SJSA1 (cell line): Measurements from ENCODE around the gene APPBP2. TPM values are rescaled to one million over a fixed set of nuclear protein-coding genes. Genes with fewer than 3 reads are reported as not detected.
"Not testable (repeated sequence)": the region's sequence is repeated elsewhere in the genome, so short reads cannot be mapped to it uniquely, and the experiment has no call there.

Source experiments
- DNase-seq, 2 experiments: peaks; one replicate each; pipeline ENCODE4 v3.0.0-alpha.2; 2015 to 2020; ENCODE audit warnings: low spot score in 2 of 2, low read depth in 1 of 2
- H3K27ac ChIP-seq: fragments of 250-450 bp; sonication (Bioruptor Pico); 2 replicates; pipeline ENCODE4 v1.5.1; 2020; ENCODE audit warnings: mild to moderate bottlenecking, moderate library complexity
- H3K27me3 ChIP-seq: fragments of 250-450 bp; sonication (Bioruptor Pico); replicated peaks from 2 replicates; pipeline ENCODE4 v1.5.1; 2020; ENCODE audit warnings: mild to moderate bottlenecking, moderate library complexity
- H3K36me3 ChIP-seq: fragments of 250-450 bp; sonication (Bioruptor Pico); 2 replicates; pipeline ENCODE4 v1.5.1; 2020; ENCODE audit warnings: mild to moderate bottlenecking
- H3K4me1 ChIP-seq: fragments of 250-450 bp; sonication (Bioruptor Pico); replicated peaks from 2 replicates; pipeline ENCODE4 v1.6.1; 2021; ENCODE audit warnings: mild to moderate bottlenecking
- H3K4me3 ChIP-seq: fragments of 250-450 bp; sonication (Bioruptor Pico); 2 replicates; pipeline ENCODE4 v1.5.1; 2020; ENCODE audit warnings: mild to moderate bottlenecking
- H3K9me3 ChIP-seq: fragments of 250-450 bp; sonication (Bioruptor Pico); replicated peaks from 2 replicates; pipeline ENCODE4 v1.5.1; 2020; ENCODE audit warnings: mild to moderate bottlenecking
- total RNA-seq: library from RNA; depleted of rRNA; stranded (reverse); fragments of >200 nt; shearing (Covaris generic); gene quantifications from 2 replicates; pipeline ENCODE4 v1.2.3, GENCODE V29; 2014; rRNA removed

APPBP2 gene
- 36.2 and 49.4 TPM in 2 replicates for total RNA-seq

- Histone ChIP-seq H3K4me3 (peak within 1 kb of the TSS; percentile 93), H3K27ac (peak within 1 kb of the TSS; percentile 90), H3K27me3 (no peaks in the 10 kb centered on the region), H3K9me3 (no peaks in the 10 kb centered on the region), H3K4me1 (peaks cover 13% of the 10 kb centered on the region), H3K36me3 (peaks cover 38% of the 10 kb centered on the region)
- peak; percentile 91 to 97 for DNase-seq
Observed at GRCh38 chr17:60525685-60526514, at the start of gene APPBP2. Gene APPBP2 (minus strand): TSS chr17:60526242. CDS start chr17:60525931, 311 bp downstream.

GRCh38 chr17:60573236-60574051 is 47.4 kb upstream of the APPBP2 start:
- no peak overlapping the region for H3K4me3 ChIP-seq
- H3K36me3 ChIP-seq, result no peaks in the 10 kb centered on the region
- H3K27ac ChIP-seq, result peak overlapping the region; percentile 56
- DNase-seq, result peak in 1 of 2 experiments; percentile 53
- H3K9me3 ChIP-seq, result no peaks in the 10 kb centered on the region
- H3K4me1 ChIP-seq, result peaks cover 19% of the 10 kb centered on the region
- no peaks in the 10 kb centered on the region for H3K27me3 ChIP-seq

GRCh38 chr17:60565233-60565632 is 39.2 kb upstream of the APPBP2 start:
- no peak overlapping the region for H3K4me3 ChIP-seq
- H3K27me3 ChIP-seq, result no peaks in the 10 kb centered on the region
- no peaks in the 10 kb centered on the region for H3K9me3 ChIP-seq
- no peak for DNase-seq
- no peaks in the 10 kb centered on the region for H3K4me1 ChIP-seq
- no peak overlapping the region for H3K27ac ChIP-seq
- H3K36me3 ChIP-seq, result no peaks in the 10 kb centered on the region

- Histone ChIP-seq H3K36me3 (no peaks in the 10 kb centered on the region), H3K9me3 (no peaks in the 10 kb centered on the region), H3K27me3 (no peaks in the 10 kb centered on the region), H3K27ac (no peak overlapping the region), H3K4me1 (no peaks in the 10 kb centered on the region), H3K4me3 (no peak overlapping the region)
- no peak for DNase-seq
Observed at GRCh38 chr17:60563743-60564142, 37.7 kb upstream of the APPBP2 start.

GRCh38 chr17:60562421-60562820 is 36.4 kb upstream of the APPBP2 start:
- no peaks in the 10 kb centered on the region for H3K36me3 ChIP-seq
- H3K4me3 ChIP-seq, result no peak overlapping the region
- no peak overlapping the region for H3K27ac ChIP-seq
- DNase-seq, result no peak
- H3K4me1 ChIP-seq, result no peaks in the 10 kb centered on the region
- peaks cover 4% of the 10 kb centered on the region; the same call in 1 of the 2 replicates for H3K9me3 ChIP-seq
- H3K27me3 ChIP-seq, result no peaks in the 10 kb centered on the region

GRCh38 chr17:60560860-60561257 is 34.8 kb upstream of the APPBP2 start:
- Histone ChIP-seq H3K4me1 (no peaks in the 10 kb centered on the region), H3K9me3 (peaks cover 4% of the 10 kb centered on the region; the same call in 1 of the 2 replicates), H3K36me3 (no peaks in the 10 kb centered on the region), H3K27ac (no peak overlapping the region), H3K4me3 (no peak overlapping the region), H3K27me3 (no peaks in the 10 kb centered on the region)
- DNase-seq, result no peak

GRCh38 chr17:60559995-60560859 is 34.2 kb upstream of the APPBP2 start:
- Histone ChIP-seq H3K36me3 (no peaks in the 10 kb centered on the region), H3K4me1 (no peaks in the 10 kb centered on the region), H3K27ac (no peak overlapping the region), H3K27me3 (no peaks in the 10 kb centered on the region), H3K4me3 (no peak overlapping the region), H3K9me3 (peaks cover 4% of the 10 kb centered on the region; the same call in 1 of the 2 replicates)
- DNase-seq, result no peak

GRCh38 chr17:60559659-60559994 is 33.6 kb upstream of the APPBP2 start:
- Histone ChIP-seq H3K4me1 (no peaks in the 10 kb centered on the region), H3K27ac (no peak overlapping the region), H3K4me3 (no peak overlapping the region), H3K9me3 (peaks cover 4% of the 10 kb centered on the region; the same call in 1 of the 2 replicates), H3K36me3 (no peaks in the 10 kb centered on the region), H3K27me3 (no peaks in the 10 kb centered on the region)
- no peak for DNase-seq

- peaks cover 4% of the 10 kb centered on the region for H3K4me1 ChIP-seq
- H3K9me3 ChIP-seq, result peaks cover 10% of the 10 kb centered on the region
- H3K4me3 ChIP-seq, result no peak overlapping the region
Observed at GRCh38 chr17:60557805-60558204, 31.8 kb upstream of the APPBP2 start.

GRCh38 chr17:60555786-60556185 is 29.7 kb upstream of the APPBP2 start:
- no peak for DNase-seq
- no peaks in the 10 kb centered on the region; the same call in 1 of the 2 replicates for H3K36me3 ChIP-seq
- H3K27ac ChIP-seq, result no peak overlapping the region
- H3K27me3 ChIP-seq, result no peaks in the 10 kb centered on the region
- H3K4me3 ChIP-seq, result no peak overlapping the region
- peaks cover 10% of the 10 kb centered on the region for H3K9me3 ChIP-seq
- H3K4me1 ChIP-seq, result peaks cover 4% of the 10 kb centered on the region

More at GRCh38 chr17:60557805-60558204, 31.8 kb upstream of the APPBP2 start:
- no peak for DNase-seq
- no peaks in the 10 kb centered on the region for H3K27me3 ChIP-seq
- H3K36me3 ChIP-seq, result no peaks in the 10 kb centered on the region; the same call in 1 of the 2 replicates
- H3K27ac ChIP-seq, result no peak overlapping the region

GRCh38 chr17:60554377-60554788 is 28.3 kb upstream of the APPBP2 start:
- H3K4me1 ChIP-seq, result peaks cover 6% of the 10 kb centered on the region
- H3K27ac ChIP-seq, result no peak overlapping the region
- H3K9me3 ChIP-seq, result peaks cover 10% of the 10 kb centered on the region
- H3K36me3 ChIP-seq, result no peaks in the 10 kb centered on the region; the same call in 1 of the 2 replicates
- H3K4me3 ChIP-seq, result no peak overlapping the region
- no peaks in the 10 kb centered on the region for H3K27me3 ChIP-seq
- peak; percentile 40 to 61 for DNase-seq

- H3K4me3 ChIP-seq, H3K27me3 ChIP-seq, H3K27ac ChIP-seq, H3K9me3 ChIP-seq, H3K36me3 ChIP-seq, DNase-seq: not testable (repeated sequence)
- H3K4me1 ChIP-seq, result peaks cover 12% of the 10 kb centered on the region
Observed at GRCh38 chr17:60552255-60552654, 26.2 kb upstream of the APPBP2 start.

- Histone ChIP-seq H3K9me3 (peaks cover 6% of the 10 kb centered on the region), H3K4me1 (peaks cover 19% of the 10 kb centered on the region), H3K4me3 (no peak overlapping the region), H3K27ac (no peak overlapping the region), H3K36me3 (no peaks in the 10 kb centered on the region; the same call in 1 of the 2 replicates), H3K27me3 (no peaks in the 10 kb centered on the region)
- no peak for DNase-seq
Observed at GRCh38 chr17:60548990-60549389, 22.9 kb upstream of the APPBP2 start.
